Central memory CD8-positive, alpha-beta T cell (primary cell): ENCODE data around the gene KRT17.

ENCODE experiments used
- ATAC-seq: fragments of 150-1000 bp; cut with Tn5 transposase; replicated peaks from 2 replicates; pipeline ENCODE4 v1.10.0; 2022; ENCODE audit warnings: mild to moderate bottlenecking, moderate FRiP score, moderate number of reproducible peaks; ENCODE audit not compliant: poor library complexity, severe bottlenecking; ENCODE audit errors: extremely low read depth
- DNase-seq, 2 donors: peaks; one replicate each; pipeline ENCODE4 v3.0.0; 2021; ENCODE audit warnings: low spot score in 2 of 2
- H3K27ac Mint-ChIP-seq: one replicate; pipeline ENCODE4 v1.8.0; 2022; ENCODE audit warnings: low read depth, mild to moderate bottlenecking, moderate library complexity, mixed read lengths
- H3K27me3 Mint-ChIP-seq: one replicate; pipeline ENCODE4 v1.8.0; 2022; ENCODE audit warnings: mixed read lengths
- H3K36me3 Mint-ChIP-seq: one replicate; pipeline ENCODE4 v1.8.0; 2022; ENCODE audit warnings: mild to moderate bottlenecking, moderate library complexity, mixed read lengths; ENCODE audit not compliant: insufficient read depth
- H3K4me1 Mint-ChIP-seq: one replicate; pipeline ENCODE4 v1.8.0; 2022; ENCODE audit warnings: mixed read lengths
- H3K4me3 Mint-ChIP-seq: one replicate; pipeline ENCODE4 v1.8.0; 2022; ENCODE audit warnings: mild to moderate bottlenecking, moderate library complexity, mixed read lengths
- H3K9me3 Mint-ChIP-seq: one replicate; pipeline ENCODE4 v1.8.0; 2022; ENCODE audit warnings: mixed read lengths

Gene KRT17

DNA sequence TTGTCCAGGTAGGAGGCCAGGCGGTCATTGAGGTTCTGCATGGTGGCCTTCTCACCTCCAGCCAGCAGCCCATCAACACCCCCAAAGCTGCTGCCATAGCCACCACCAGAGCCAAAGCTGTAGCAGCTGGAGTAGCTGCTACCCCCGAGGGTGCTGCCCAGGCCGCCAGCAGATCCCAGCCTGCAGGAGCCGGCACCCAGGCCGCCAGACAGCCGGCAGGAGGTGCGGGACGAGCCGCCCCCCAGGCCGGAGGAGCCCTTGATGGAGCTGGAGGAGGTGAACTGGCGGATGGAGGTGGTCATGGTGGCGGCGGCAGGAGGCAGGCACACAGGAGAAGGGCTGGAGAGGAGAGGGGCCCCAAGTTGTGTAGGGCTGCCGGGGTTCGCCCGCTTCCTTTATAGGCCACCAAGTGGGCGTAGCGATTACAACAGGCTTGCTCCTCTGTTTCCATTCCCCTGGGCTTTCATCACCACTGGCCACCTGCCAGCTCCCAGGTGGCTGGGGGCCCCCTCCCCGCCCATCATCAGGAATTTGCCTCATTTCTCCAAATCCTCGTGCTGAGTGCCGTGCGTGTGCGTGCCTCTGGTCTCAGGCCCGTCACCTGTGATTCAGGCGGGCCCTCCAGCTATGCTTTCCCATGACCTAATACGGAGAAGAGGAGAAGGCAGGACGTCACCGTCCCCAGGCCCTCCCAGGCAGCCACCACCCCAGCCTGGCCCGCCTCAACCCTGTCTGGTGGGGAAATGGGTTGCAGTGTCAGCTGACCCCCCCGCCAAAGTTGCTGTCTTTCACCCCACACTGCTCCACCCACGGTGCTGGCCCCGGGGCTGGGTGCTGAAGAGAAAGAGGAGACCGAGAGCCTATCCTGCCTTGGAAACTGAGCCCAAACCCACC, at the start of gene KRT17:
Gene KRT17 (minus strand): TSS at position 368 of the 894 bp plus-strand sequence. CDS start 66 bp downstream, at position 302.
- Mint-ChIP-seq H3K27me3 (peaks cover 45% of the 10 kb centered on the region), H3K4me1 (no peaks in the 10 kb centered on the region), H3K27ac (no peak within 1 kb of the TSS), H3K9me3 (no peaks in the 10 kb centered on the region), H3K36me3 (peaks cover 7% of the 10 kb centered on the region), H3K4me3 (no peak within 1 kb of the TSS)
- ATAC-seq (no peak), DNase-seq (no peak)

DNA sequence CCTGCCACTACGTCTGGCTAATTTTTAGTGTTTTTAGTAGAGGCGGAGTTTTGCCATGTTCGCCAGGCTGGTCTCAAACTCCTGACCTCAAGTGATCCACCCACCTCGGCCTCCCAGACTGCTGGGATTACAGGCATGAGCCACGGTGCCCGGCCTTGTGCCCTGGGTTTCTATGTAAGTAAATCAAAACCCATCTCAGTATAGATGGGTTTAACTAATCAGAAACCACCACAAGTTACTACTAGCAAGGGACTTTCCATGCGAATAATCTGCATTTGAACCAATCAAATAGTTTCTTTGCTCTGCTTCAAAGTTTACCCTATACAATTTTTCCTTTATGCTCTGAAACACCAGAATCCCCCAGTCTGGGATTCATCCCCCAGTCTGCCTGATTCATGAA, 47.8 kb upstream of the KRT17 start:
- Mint-ChIP-seq H3K27me3 (no peaks in the 10 kb centered on the region), H3K4me3 (no peak overlapping the region), H3K36me3 (no peaks in the 10 kb centered on the region), H3K27ac (no peak overlapping the region), H3K4me1 (peaks cover 3% of the 10 kb centered on the region), H3K9me3 (no peaks in the 10 kb centered on the region)
- ATAC-seq (no peak), DNase-seq (no peak)

DNA sequence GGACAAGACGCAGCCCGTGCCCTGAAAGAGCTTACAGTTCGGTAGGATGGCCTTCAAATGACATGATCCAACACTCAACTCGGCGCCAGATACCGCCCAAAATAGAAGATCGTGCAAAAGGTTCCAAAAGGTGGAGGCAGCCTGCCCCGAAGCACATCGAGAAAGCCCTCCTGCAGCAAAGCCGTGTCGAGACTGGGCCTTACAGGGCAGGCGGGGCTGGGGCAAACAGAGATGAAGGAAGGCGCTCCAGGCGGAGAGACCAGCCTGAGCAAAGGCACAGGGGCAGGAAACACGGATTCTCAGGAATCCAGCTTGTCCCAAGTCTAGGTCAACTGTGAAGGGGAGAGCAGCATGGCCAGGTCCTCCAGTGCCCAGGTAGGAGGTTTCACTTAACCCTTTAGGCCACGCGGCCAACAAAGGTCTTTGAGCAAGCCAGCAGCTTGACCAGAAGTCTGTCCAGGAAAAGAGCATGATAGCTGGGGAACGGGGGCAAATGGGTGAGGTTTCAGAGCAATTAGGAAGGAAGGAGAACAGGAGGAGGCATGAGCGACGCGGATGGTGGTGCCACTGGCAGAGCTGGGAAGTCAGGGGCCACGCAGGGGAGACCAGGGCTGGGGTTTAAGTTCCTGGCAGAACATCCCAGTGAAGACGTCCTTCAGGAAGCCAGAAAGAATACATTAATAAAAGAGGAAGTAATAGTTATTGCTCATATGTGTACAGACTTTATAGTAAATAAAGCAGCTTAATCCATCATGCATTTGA, 43.1 kb upstream of the KRT17 start:
- H3K4me1 Mint-ChIP-seq, result peaks cover 24% of the 10 kb centered on the region
- H3K36me3 Mint-ChIP-seq, result peaks cover 9% of the 10 kb centered on the region
- no peaks in the 10 kb centered on the region for H3K27me3 Mint-ChIP-seq
- peak overlapping the region; percentile 88 for H3K4me3 Mint-ChIP-seq
- H3K9me3 Mint-ChIP-seq, result no peaks in the 10 kb centered on the region
- ATAC-seq, result no peak
- DNase-seq, result no peak
- peak overlapping the region; percentile 97 for H3K27ac Mint-ChIP-seq

DNA sequence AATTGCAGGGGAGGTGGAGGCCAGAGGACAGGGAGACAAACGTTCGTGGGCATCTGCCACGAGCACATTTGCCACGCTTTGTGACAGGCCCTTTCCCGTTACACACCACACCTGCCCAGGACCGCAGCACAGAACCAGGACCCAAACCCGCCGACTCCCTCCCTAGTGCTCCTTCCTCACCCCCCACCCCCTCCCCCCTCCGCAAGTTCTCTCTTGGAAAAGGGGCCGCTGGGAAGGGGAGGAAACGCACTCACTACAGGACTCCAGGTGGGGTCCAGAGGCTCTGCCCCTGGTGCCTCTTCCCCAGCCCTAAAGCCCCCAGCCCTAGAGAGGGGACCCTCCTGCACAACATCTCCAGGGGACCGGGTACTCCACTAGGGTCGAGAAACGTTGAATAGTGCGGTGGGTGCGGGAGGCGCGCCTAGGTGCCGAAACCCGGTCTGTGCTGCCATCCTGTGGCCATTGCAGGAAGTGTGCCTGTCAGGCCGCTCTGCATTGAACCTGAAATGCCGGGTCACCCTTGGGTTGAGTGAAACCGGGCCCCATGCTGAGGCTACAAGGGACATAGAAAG, 42.4 kb upstream of the KRT17 start:
- ATAC-seq (peak; percentile 56), DNase-seq (peak; percentile 80 to 87)
- peak overlapping the region; percentile 88 for H3K4me3 Mint-ChIP-seq
- peak overlapping the region; percentile 97 for H3K27ac Mint-ChIP-seq
- H3K27me3 Mint-ChIP-seq, result no peaks in the 10 kb centered on the region
- H3K36me3 Mint-ChIP-seq, result peaks cover 9% of the 10 kb centered on the region
- H3K9me3 Mint-ChIP-seq, result no peaks in the 10 kb centered on the region
- peaks cover 24% of the 10 kb centered on the region for H3K4me1 Mint-ChIP-seq

DNA sequence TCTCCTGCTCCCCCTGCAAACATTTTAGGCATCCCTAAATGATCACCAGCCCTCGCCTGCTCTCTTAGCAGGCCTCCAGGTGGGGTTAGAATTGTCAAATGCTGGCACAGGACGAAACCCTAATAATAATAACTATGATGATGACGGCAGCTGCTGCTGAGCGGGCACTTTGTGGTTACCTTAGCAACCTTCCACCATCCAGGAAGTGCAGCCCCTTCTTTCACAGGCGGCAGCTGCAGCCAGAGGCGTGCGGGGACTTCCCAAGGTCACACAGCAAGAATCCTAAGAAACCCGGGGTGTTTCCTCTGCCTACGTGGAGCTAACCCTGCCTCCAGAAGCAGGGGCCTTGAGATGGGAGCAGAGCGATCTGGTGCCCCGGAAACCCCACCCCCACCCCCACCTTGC, 41.9 kb upstream of the KRT17 start:
- Mint-ChIP-seq H3K4me3 (peak overlapping the region; percentile 88), H3K4me1 (peaks cover 24% of the 10 kb centered on the region)
- ATAC-seq, result peak; percentile 71

DNA sequence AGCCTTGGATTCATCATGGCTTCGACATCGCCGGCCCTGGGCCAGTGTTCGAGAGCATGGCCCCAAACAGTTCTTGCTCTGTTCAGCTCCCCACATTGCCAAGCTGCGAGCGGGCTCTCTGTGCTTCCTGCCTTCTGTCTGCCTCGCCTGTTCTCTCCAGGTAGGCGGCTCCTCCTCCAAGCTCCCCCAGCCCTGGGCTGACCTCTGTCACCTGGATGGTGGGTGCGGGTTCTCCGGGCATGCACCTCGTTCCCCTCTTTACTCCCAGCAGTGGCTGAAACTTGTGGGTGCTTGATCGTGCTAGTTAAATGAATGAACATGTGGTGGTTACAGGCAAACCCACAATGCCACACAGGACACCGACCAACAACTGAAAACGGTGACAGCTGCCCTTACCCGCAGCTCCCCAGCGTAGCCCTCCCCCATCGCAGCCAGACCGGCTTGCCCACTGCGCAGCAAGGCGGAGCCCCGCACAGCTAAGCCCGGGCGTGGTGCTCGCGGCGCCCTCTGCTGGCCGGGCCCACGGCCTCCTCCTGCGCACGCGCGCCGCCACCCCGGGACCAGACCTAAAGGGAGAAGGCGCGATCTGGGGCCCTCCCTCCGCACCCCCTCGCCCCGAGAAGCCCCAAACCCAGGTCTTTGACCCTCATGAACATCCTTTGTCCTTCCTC, 41.3 kb upstream of the KRT17 start:
- Mint-ChIP-seq H3K4me3 (peak overlapping the region; percentile 88), H3K27me3 (no peaks in the 10 kb centered on the region), H3K4me1 (peaks cover 24% of the 10 kb centered on the region), H3K27ac (peak overlapping the region; percentile 97), H3K36me3 (peaks cover 9% of the 10 kb centered on the region), H3K9me3 (no peaks in the 10 kb centered on the region)
- DNase-seq (peak; percentile 87 to 92), ATAC-seq (peak; percentile 78)

More for the DNA sequence above, 41.9 kb upstream of the KRT17 start:
- H3K27ac Mint-ChIP-seq, result peak overlapping the region; percentile 97
- H3K36me3 Mint-ChIP-seq, result peaks cover 9% of the 10 kb centered on the region
- DNase-seq, result peak in 1 of 2 donors; percentile 73
- no peaks in the 10 kb centered on the region for H3K27me3 Mint-ChIP-seq
- H3K9me3 Mint-ChIP-seq, result no peaks in the 10 kb centered on the region

DNA sequence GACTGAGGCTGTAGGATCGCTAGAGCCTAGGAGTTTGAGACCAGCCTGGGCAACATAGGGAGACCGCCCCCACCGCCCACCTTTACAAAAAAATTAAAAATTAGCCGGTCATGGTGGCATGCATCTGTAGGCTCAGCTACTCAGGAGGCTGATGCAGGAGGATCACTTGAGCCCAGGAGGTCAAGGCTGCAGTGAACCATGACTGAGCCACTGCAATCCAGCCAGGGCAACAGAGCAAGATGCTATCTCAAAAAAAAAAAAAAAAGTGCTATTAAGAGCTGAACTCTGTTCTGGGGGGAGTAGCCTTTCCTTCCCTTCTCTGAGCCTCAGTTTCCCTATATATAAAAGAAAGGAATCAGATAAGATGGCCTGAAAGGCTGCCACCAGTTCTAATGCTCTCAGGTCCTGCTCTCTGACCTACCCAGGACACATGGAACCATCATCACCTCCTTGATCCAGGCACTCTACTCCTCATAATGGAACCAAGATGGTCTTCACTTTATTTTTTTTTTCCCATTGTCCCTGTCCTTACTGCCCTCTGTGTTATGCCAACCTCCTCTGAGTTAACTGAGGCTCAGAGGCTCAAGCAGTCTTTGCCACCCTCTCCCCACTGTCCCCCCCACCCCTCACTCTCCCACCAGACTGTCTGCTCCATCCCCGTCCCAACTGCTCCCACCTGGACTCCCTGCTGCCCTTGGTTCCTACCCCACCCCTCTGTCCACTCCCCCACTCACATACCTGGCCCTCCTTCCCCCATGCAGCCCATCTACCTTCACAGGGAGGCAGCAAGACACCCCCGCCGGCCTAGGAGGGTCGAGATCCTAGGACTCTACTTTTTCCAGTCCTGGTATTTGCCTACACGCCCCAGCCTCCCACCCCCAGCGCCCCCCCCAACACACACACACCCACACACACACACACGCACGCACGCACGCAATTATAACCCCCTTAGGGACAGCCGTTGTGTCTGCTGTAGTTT, 40.5 kb upstream of the KRT17 start:
- no peak for DNase-seq
- peaks cover 11% of the 10 kb centered on the region for H3K36me3 Mint-ChIP-seq
- H3K27ac Mint-ChIP-seq, result peak overlapping the region; percentile 35
- peaks cover 24% of the 10 kb centered on the region for H3K4me1 Mint-ChIP-seq
- ATAC-seq, result no peak
- H3K27me3 Mint-ChIP-seq, result no peaks in the 10 kb centered on the region
- peak overlapping the region; percentile 88 for H3K4me3 Mint-ChIP-seq
- no peaks in the 10 kb centered on the region for H3K9me3 Mint-ChIP-seq

DNA sequence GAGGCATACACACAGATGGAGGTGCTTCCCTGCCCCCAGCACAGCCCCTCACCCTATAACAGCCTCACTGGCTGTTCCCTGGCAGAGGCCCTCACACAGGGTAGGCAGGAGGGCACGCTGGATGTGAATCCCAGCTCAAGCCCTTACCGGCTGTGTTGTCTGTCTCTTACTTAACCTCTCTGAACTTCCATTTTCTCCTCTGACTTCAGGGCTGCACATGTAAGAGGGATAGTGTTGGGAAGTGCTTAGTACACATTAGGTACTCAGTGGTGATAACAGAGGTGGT, 39.7 kb upstream of the KRT17 start:
- no peak overlapping the region for H3K27ac Mint-ChIP-seq
- H3K9me3 Mint-ChIP-seq, result no peaks in the 10 kb centered on the region
- no peak for DNase-seq
- ATAC-seq, result no peak
- no peaks in the 10 kb centered on the region for H3K27me3 Mint-ChIP-seq
- no peak overlapping the region for H3K4me3 Mint-ChIP-seq
- peaks cover 24% of the 10 kb centered on the region for H3K4me1 Mint-ChIP-seq
- H3K36me3 Mint-ChIP-seq, result peaks cover 11% of the 10 kb centered on the region

DNA sequence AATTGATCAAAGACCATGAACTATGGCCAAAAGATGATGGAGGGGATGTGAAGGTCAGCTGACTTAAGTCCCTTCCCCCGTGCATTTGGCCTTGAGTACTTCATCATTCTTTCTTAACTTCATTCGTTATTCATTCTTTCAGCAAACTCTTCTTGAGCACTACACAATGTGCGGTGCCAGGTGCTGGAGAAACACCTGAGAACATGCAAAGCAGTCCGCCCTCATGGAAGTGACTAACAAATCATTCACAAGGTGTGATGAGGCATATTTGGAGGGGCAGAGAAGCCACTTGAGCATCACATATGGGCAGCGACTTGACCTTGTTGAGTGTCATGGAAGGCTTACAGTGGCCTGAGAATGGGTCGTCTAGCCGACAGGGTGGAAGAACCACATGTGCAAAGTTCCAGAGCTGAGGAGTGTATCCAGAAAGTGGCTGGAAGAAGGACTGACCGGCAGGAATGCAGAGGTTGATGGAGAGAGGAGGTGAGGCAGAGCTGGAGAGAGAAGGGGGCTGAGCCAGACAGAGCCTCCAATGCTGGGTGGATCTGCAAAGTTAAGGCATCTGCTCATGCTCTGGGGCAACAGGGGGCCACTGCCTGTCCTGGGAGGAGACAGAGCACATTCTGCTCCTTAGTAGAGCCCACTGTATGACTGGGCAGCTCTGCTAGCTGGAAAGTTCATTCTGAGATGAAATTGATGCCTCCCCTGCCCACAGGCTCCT, 39.2 kb upstream of the KRT17 start:
- no peaks in the 10 kb centered on the region for H3K27me3 Mint-ChIP-seq
- H3K4me1 Mint-ChIP-seq, result peaks cover 24% of the 10 kb centered on the region
- DNase-seq (no peak), ATAC-seq (no peak)
- no peak overlapping the region for H3K27ac Mint-ChIP-seq
- H3K36me3 Mint-ChIP-seq, result peaks cover 11% of the 10 kb centered on the region
- no peak overlapping the region for H3K4me3 Mint-ChIP-seq
- H3K9me3 Mint-ChIP-seq, result no peaks in the 10 kb centered on the region

DNA sequence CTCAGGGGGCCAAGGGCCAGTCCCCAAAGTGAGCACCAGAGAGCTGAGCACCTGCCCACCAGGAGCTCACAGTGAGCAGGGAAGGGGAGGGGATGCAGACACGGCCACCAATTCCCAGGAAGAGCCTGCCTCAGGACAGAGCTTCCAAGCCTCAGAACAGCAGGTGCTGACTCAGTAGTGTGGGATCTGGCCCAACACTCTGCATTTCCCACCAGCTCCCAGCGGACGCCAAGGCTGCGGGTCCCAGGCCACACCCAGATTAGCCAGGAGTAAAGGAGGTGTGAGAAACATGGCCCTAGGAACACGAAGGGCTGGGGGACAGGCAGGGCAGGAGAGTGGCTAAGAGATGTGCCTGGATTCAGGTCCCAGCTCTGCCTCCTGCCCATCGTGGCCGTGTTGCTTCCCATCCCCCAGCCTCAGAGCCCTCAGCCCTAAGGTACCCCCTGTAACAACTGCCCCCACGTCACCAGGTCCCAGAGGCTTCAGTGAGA, 35.9 kb upstream of the KRT17 start:
- ATAC-seq (no peak), DNase-seq (no peak)
- Mint-ChIP-seq H3K4me1 (peaks cover 4% of the 10 kb centered on the region), H3K27me3 (no peaks in the 10 kb centered on the region), H3K9me3 (no peaks in the 10 kb centered on the region), H3K36me3 (peaks cover 5% of the 10 kb centered on the region), H3K4me3 (no peak overlapping the region), H3K27ac (no peak overlapping the region)
